Measurements from ENCODE around the gene SOCS1.

The SOCS1 gene

GRCh38 chr16:11245222-11245737, 10.7 kb downstream of the SOCS1 start:
- no peak for DNase-seq (ENCODE audit: low read depth in 2 of 2)

GRCh38 chr16:11242658-11243057, 13.3 kb downstream of the SOCS1 start:
- DNase-seq (ENCODE audit: low read depth in 2 of 2) = no peak

- no peak for DNase-seq (ENCODE audit: low read depth in 2 of 2)
These were observed 14.4 kb downstream of the SOCS1 start for GRCh38 chr16:11241480-11242204.

- no peak for DNase-seq (ENCODE audit: low read depth in 2 of 2)
These were observed 15.1 kb downstream of the SOCS1 start for GRCh38 chr16:11240636-11241473.

- no peak for DNase-seq (ENCODE audit: low read depth in 2 of 2)
These were observed 16.1 kb downstream of the SOCS1 start for GRCh38 chr16:11239644-11240632.

- DNase-seq (ENCODE audit: low read depth in 2 of 2) = no peak
These were observed 17.5 kb downstream of the SOCS1 start for GRCh38 chr16:11238272-11239202.

- no peak for DNase-seq (ENCODE audit: low read depth in 2 of 2)
These were observed 19.3 kb downstream of the SOCS1 start for GRCh38 chr16:11236461-11237254.

- no peak for DNase-seq (ENCODE audit: low read depth in 2 of 2)
These were observed 20.4 kb downstream of the SOCS1 start for GRCh38 chr16:11235703-11235991.

GRCh38 chr16:11234884-11235702, 20.9 kb downstream of the SOCS1 start:
- DNase-seq (ENCODE audit: low read depth in 2 of 2) = no peak

- peak; percentile 80 to 87 for DNase-seq (ENCODE audit: low read depth in 2 of 2)
These were observed 22.2 kb downstream of the SOCS1 start for GRCh38 chr16:11233727-11234376.

- DNase-seq (ENCODE audit: low read depth in 2 of 2) = peak; percentile 93
These were observed 22.9 kb downstream of the SOCS1 start for GRCh38 chr16:11232852-11233726.

- DNase-seq (ENCODE audit: low read depth in 2 of 2) = no peak
These were observed 23.6 kb downstream of the SOCS1 start for GRCh38 chr16:11232302-11232851.

GRCh38 chr16:11231367-11231970, 24.5 kb downstream of the SOCS1 start:
- no peak for DNase-seq (ENCODE audit: low read depth in 2 of 2)

GRCh38 chr16:11229906-11230305, 26.1 kb downstream of the SOCS1 start:
- DNase-seq (ENCODE audit: low read depth in 2 of 2) = no peak

- DNase-seq (ENCODE audit: low read depth in 2 of 2) = no peak
These were observed 26.6 kb downstream of the SOCS1 start for GRCh38 chr16:11229432-11229831.

GRCh38 chr16:11225677-11226549, 30.1 kb downstream of the SOCS1 start:
- no peak for DNase-seq (ENCODE audit: low read depth in 2 of 2)

Data from stimulated activated CD8-positive, alpha-beta memory T cell treated with anti-CD3 and anti-CD28 coated beads, Interleukin-15, amount 100 ng/mL, for 48 hours (primary cell).